Measurements from ENCODE around the gene ACACA.

GRCh38 chr17:37422971-37423625 is 16.5 kb upstream of the ACACA start:
- TF ChIP-seq CTCF (IDR thresholded peaks at IDR 0.05) (no peak), POLR2A (IDR thresholded peaks at IDR 0.05) (no peak)

Measured in adrenal gland (tissue), 5 donors.